ENCODE data around the gene GBX1.
A peak's percentile ranks its signal among the peaks of the same experiment; 100 is the strongest.

Gene GBX1

GRCh38 chr7:151181011-151181431, 13.5 kb upstream of the GBX1 start:
- Mint-ChIP-seq H3K9me3 (no peaks in the 10 kb centered on the region), H3K4me3 (no peak overlapping the region), H3K27me3 (peaks cover 33% of the 10 kb centered on the region), H3K4me1 (no peaks in the 10 kb centered on the region), H3K27ac (no peak overlapping the region)
- ATAC-seq: no peak
- no peak for DNase-seq

- Mint-ChIP-seq H3K4me1 (no peaks in the 10 kb centered on the region), H3K27me3 (peaks cover 44% of the 10 kb centered on the region), H3K27ac (no peak overlapping the region), H3K9me3 (no peaks in the 10 kb centered on the region), H3K4me3 (no peak overlapping the region)
- no peak for ATAC-seq
- DNase-seq: no peak
Measured at GRCh38 chr7:151179946-151180345, 12.5 kb upstream of the GBX1 start.

- Mint-ChIP-seq H3K27ac (no peak overlapping the region), H3K9me3 (no peaks in the 10 kb centered on the region), H3K4me3 (no peak overlapping the region), H3K27me3 (peaks cover 49% of the 10 kb centered on the region), H3K4me1 (no peaks in the 10 kb centered on the region)
- ATAC-seq (no peak), DNase-seq (no peak)
Measured at GRCh38 chr7:151179287-151179860, 11.9 kb upstream of the GBX1 start.

GRCh38 chr7:151178831-151179230, 11.3 kb upstream of the GBX1 start:
- no peak for ATAC-seq
- peaks cover 55% of the 10 kb centered on the region for H3K27me3 Mint-ChIP-seq
- H3K27ac Mint-ChIP-seq: no peak overlapping the region
- no peaks in the 10 kb centered on the region for H3K4me1 Mint-ChIP-seq
- H3K9me3 Mint-ChIP-seq: no peaks in the 10 kb centered on the region
- no peak overlapping the region for H3K4me3 Mint-ChIP-seq
- DNase-seq: no peak

- Mint-ChIP-seq H3K27me3 (peaks cover 61% of the 10 kb centered on the region), H3K9me3 (no peaks in the 10 kb centered on the region), H3K4me1 (no peaks in the 10 kb centered on the region), H3K4me3 (no peak overlapping the region), H3K27ac (no peak overlapping the region)
- DNase-seq (no peak), ATAC-seq (no peak)
Measured at GRCh38 chr7:151178236-151178635, 10.7 kb upstream of the GBX1 start.

- Mint-ChIP-seq H3K27ac (no peak overlapping the region), H3K9me3 (no peaks in the 10 kb centered on the region), H3K27me3 (peaks cover 70% of the 10 kb centered on the region), H3K4me3 (no peak overlapping the region), H3K4me1 (peaks cover 6% of the 10 kb centered on the region)
- DNase-seq (no peak), ATAC-seq (no peak)
Measured at GRCh38 chr7:151177310-151177709, 9.8 kb upstream of the GBX1 start.

GRCh38 chr7:151176401-151176800, 8.9 kb upstream of the GBX1 start:
- H3K9me3 Mint-ChIP-seq: no peaks in the 10 kb centered on the region

GRCh38 chr7:151175793-151176311, 8.4 kb upstream of the GBX1 start:
- peaks cover 76% of the 10 kb centered on the region for H3K27me3 Mint-ChIP-seq
- no peak overlapping the region for H3K27ac Mint-ChIP-seq
- no peak for DNase-seq
- H3K4me3 Mint-ChIP-seq: no peak overlapping the region
- ATAC-seq: no peak
- peaks cover 8% of the 10 kb centered on the region for H3K4me1 Mint-ChIP-seq
- no peaks in the 10 kb centered on the region for H3K9me3 Mint-ChIP-seq

More at GRCh38 chr7:151176401-151176800, 8.9 kb upstream of the GBX1 start:
- H3K4me3 Mint-ChIP-seq: no peak overlapping the region
- no peak overlapping the region for H3K27ac Mint-ChIP-seq
- H3K27me3 Mint-ChIP-seq: peaks cover 72% of the 10 kb centered on the region
- ATAC-seq (no peak), DNase-seq (no peak)
- peaks cover 8% of the 10 kb centered on the region for H3K4me1 Mint-ChIP-seq

GRCh38 chr7:151175047-151175792, 7.7 kb upstream of the GBX1 start:
- peaks cover 78% of the 10 kb centered on the region for H3K27me3 Mint-ChIP-seq
- H3K27ac Mint-ChIP-seq: no peak overlapping the region
- no peak overlapping the region for H3K4me3 Mint-ChIP-seq
- H3K4me1 Mint-ChIP-seq: peaks cover 8% of the 10 kb centered on the region
- no peaks in the 10 kb centered on the region for H3K9me3 Mint-ChIP-seq
- no peak for DNase-seq
- no peak for ATAC-seq

- no peaks in the 10 kb centered on the region for H3K9me3 Mint-ChIP-seq
- ATAC-seq (peak; percentile 20), DNase-seq (peak in 1 of 2 donors; percentile 31)
- H3K4me3 Mint-ChIP-seq: no peak overlapping the region
- H3K27me3 Mint-ChIP-seq: peaks cover 86% of the 10 kb centered on the region
- peaks cover 8% of the 10 kb centered on the region for H3K4me1 Mint-ChIP-seq
- H3K27ac Mint-ChIP-seq: no peak overlapping the region
Measured at GRCh38 chr7:151174246-151175046, 7.0 kb upstream of the GBX1 start.

- Mint-ChIP-seq H3K27me3 (peaks cover 88% of the 10 kb centered on the region), H3K4me1 (peaks cover 11% of the 10 kb centered on the region), H3K4me3 (no peak overlapping the region), H3K27ac (no peak overlapping the region), H3K9me3 (no peaks in the 10 kb centered on the region)
- ATAC-seq (peak; percentile 25), DNase-seq (no peak)
Measured at GRCh38 chr7:151173386-151174245, 6.1 kb upstream of the GBX1 start.

- Mint-ChIP-seq H3K27ac (no peak overlapping the region), H3K9me3 (no peaks in the 10 kb centered on the region), H3K4me3 (no peak overlapping the region), H3K27me3 (peaks cover 90% of the 10 kb centered on the region), H3K4me1 (peaks cover 16% of the 10 kb centered on the region)
- ATAC-seq (peak; percentile 61), DNase-seq (peak; percentile 83)
Measured at GRCh38 chr7:151172273-151173141, 5.0 kb upstream of the GBX1 start.

- Mint-ChIP-seq H3K4me3 (peak overlapping the region; percentile 69 to 83), H3K4me1 (peaks cover 16% of the 10 kb centered on the region), H3K27ac (no peak overlapping the region), H3K9me3 (no peaks in the 10 kb centered on the region), H3K27me3 (peaks cover 61% of the 10 kb centered on the region)
- DNase-seq (no peak), ATAC-seq (no peak)
Measured at GRCh38 chr7:151168787-151169162, 1.3 kb upstream of the GBX1 start.

- Mint-ChIP-seq H3K4me1 (peaks cover 16% of the 10 kb centered on the region), H3K27ac (no peak overlapping the region), H3K27me3 (peaks cover 56% of the 10 kb centered on the region), H3K4me3 (peak overlapping the region; percentile 69 to 83), H3K9me3 (no peaks in the 10 kb centered on the region)
- ATAC-seq (peak; percentile 90), DNase-seq (peak; percentile 68 to 72)
Measured at GRCh38 chr7:151168003-151168786, 701 bp upstream of the GBX1 start.

Data from stimulated activated naive CD8-positive, alpha-beta T cell treated with anti-CD3 and anti-CD28 coated beads, Interleukin-15, amount 100 ng/mL, for 72 hours (primary cell).